Astrocyte of the spinal cord (primary cell): Measurements from ENCODE around the gene UTF1.

Experiments used
- DNase-seq: peaks from one replicate; pipeline ENCODE4 v3.0.0; 2011; ENCODE audit warnings: low read depth, low spot score
- H3K4me3 ChIP-seq: 2 replicates; pipeline ENCODE4 v1.5.1; 2011; ENCODE audit warnings: low read depth, mild to moderate bottlenecking, low read length, moderate library complexity
- CTCF ChIP-seq: IDR thresholded peaks from 2 replicates; pipeline ENCODE4 v1.5.1; 2012; ENCODE audit warnings: low read depth, mild to moderate bottlenecking, low read length, inconsistent platforms
- in situ Hi-C: cut with HindIII; loops from 2 replicates; pipeline ENCODE4 v1.10.0; 2017; ENCODE audit warnings: low sequenced_read_pairs

Gene UTF1

GRCh38 chr10:133185421-133185820 lies 44.6 kb upstream of the UTF1 start:
- in situ Hi-C loops = no loop called here
- TF ChIP-seq CTCF = no peak
- no peak overlapping the region for H3K4me3 ChIP-seq
- DNase-seq = no peak

GRCh38 chr10:133185916-133186315 lies 44.1 kb upstream of the UTF1 start:
- no peak for DNase-seq
- in situ Hi-C loops = no loop called here
- H3K4me3 ChIP-seq = no peak overlapping the region
- TF ChIP-seq CTCF = no peak

GRCh38 chr10:133186416-133187090 lies 43.5 kb upstream of the UTF1 start:
- no peak overlapping the region for H3K4me3 ChIP-seq
- DNase-seq = no peak
- in situ Hi-C loops = no loop called here
- TF ChIP-seq CTCF = no peak

GRCh38 chr10:133187091-133187905 lies 42.7 kb upstream of the UTF1 start:
- DNase-seq = no peak
- no peak for TF ChIP-seq CTCF
- no peak overlapping the region for H3K4me3 ChIP-seq
- in situ Hi-C loops = no loop called here

- DNase-seq = no peak
- in situ Hi-C loops = no loop called here
- no peak overlapping the region for H3K4me3 ChIP-seq
- no peak for TF ChIP-seq CTCF
Measured at GRCh38 chr10:133187906-133188681, 41.9 kb upstream of the UTF1 start.

GRCh38 chr10:133189256-133189655 lies 40.8 kb upstream of the UTF1 start:
- in situ Hi-C loops = no loop called here
- no peak for TF ChIP-seq CTCF
- no peak overlapping the region for H3K4me3 ChIP-seq
- no peak for DNase-seq
